HUES64 (cell line): ENCODE measurements around the gene PTPN5.

Source experiments
- H3K27ac ChIP-seq: 2 replicates; pipeline ENCODE4 v1.7.0; 2013; ENCODE audit warnings: low read depth, low read length, inconsistent platforms
- H3K27me3 ChIP-seq: 2 replicates; pipeline ENCODE4 v1.6.1; 2013; ENCODE audit warnings: mild to moderate bottlenecking, low read length; ENCODE audit not compliant: insufficient read depth
- H3K36me3 ChIP-seq: 2 replicates; pipeline ENCODE4 v1.6.1; 2013; ENCODE audit warnings: mild to moderate bottlenecking, low read length; ENCODE audit not compliant: insufficient read depth
- H3K4me1 ChIP-seq: 2 replicates; pipeline ENCODE4 v1.6.1; 2013; ENCODE audit warnings: mild to moderate bottlenecking, low read length, moderate library complexity; ENCODE audit not compliant: insufficient read depth
- H3K4me3 ChIP-seq: 2 replicates; pipeline ENCODE4 v1.5.1; 2013; ENCODE audit warnings: mild to moderate bottlenecking, low read length, moderate library complexity
- H3K9ac ChIP-seq: 2 replicates; pipeline ENCODE4 v1.6.1; 2013; ENCODE audit warnings: mild to moderate bottlenecking, low read depth, low read length
- H3K9me3 ChIP-seq: 2 replicates; pipeline ENCODE4 v1.6.1; 2013; ENCODE audit warnings: low read depth, low read length; ENCODE audit not compliant: insufficient read depth
- WGBS: fragments of 150-250, 120-280 bp; methylation state at CpG from one replicate; pipeline ENCODE4 v1.1.7; 2013; ENCODE audit warnings: missing lambda C conversion rate; 5-methylcytosine and 5-hydroxymethylcytosine counted together

PTPN5 gene

GRCh38 chr11:18790883-18791206 lies 753 bp downstream of the PTPN5 start:
- peaks cover 67% of the 10 kb centered on the region for H3K27me3 ChIP-seq
- no peaks in the 10 kb centered on the region for H3K4me1 ChIP-seq
- peak overlapping the region; percentile 51; the same call in 1 of the 2 replicates for H3K9ac ChIP-seq
- H3K27ac ChIP-seq = no peak overlapping the region
- H3K9me3 ChIP-seq = no peaks in the 10 kb centered on the region
- H3K4me3 ChIP-seq = peak overlapping the region; percentile 84
- no peaks in the 10 kb centered on the region for H3K36me3 ChIP-seq
- 5% methylated on average over 17 of the region's 17 CpGs for WGBS

GRCh38 chr11:18789942-18790341 lies 1.7 kb downstream of the PTPN5 start:
- no peak overlapping the region for H3K4me3 ChIP-seq
- 83% methylated on average over 8 of the region's 8 CpGs for WGBS
- no peaks in the 10 kb centered on the region for H3K4me1 ChIP-seq
- peaks cover 64% of the 10 kb centered on the region for H3K27me3 ChIP-seq
- no peak overlapping the region for H3K9ac ChIP-seq
- no peaks in the 10 kb centered on the region for H3K36me3 ChIP-seq
- H3K9me3 ChIP-seq = no peaks in the 10 kb centered on the region
- no peak overlapping the region for H3K27ac ChIP-seq

GRCh38 chr11:18785411-18785810 lies 6.2 kb downstream of the PTPN5 start:
- Histone ChIP-seq H3K27me3 (peaks cover 21% of the 10 kb centered on the region), H3K9me3 (no peaks in the 10 kb centered on the region), H3K4me3 (no peak overlapping the region), H3K36me3 (no peaks in the 10 kb centered on the region), H3K4me1 (no peaks in the 10 kb centered on the region), H3K9ac (no peak overlapping the region), H3K27ac (no peak overlapping the region)
- WGBS = 92% methylated on average over 3 of the region's 4 CpGs

GRCh38 chr11:18780896-18781295 lies 10.7 kb downstream of the PTPN5 start:
- H3K27ac ChIP-seq = no peak overlapping the region
- no peak overlapping the region for H3K4me3 ChIP-seq
- 86% methylated on average over 6 of the region's 6 CpGs for WGBS

GRCh38 chr11:18780329-18780728 lies 11.3 kb downstream of the PTPN5 start:
- WGBS = 59% methylated on average over 4 of the region's 4 CpGs

More at GRCh38 chr11:18780896-18781295, 10.7 kb downstream of the PTPN5 start:
- H3K4me1 ChIP-seq = 0 out of 2 replicates have a peak, but pooled peaks cover 6% of the 10 kb centered on the region
- no peaks in the 10 kb centered on the region for H3K27me3 ChIP-seq
- no peaks in the 10 kb centered on the region for H3K9me3 ChIP-seq
- H3K9ac ChIP-seq = no peak overlapping the region
- H3K36me3 ChIP-seq = no peaks in the 10 kb centered on the region

GRCh38 chr11:18778468-18778867 lies 13.1 kb downstream of the PTPN5 start:
- 91% methylated on average over 4 of the region's 4 CpGs for WGBS
- 0 out of 2 replicates have a peak, but pooled peaks cover 11% of the 10 kb centered on the region for H3K4me1 ChIP-seq
- no peak overlapping the region for H3K9ac ChIP-seq
- H3K27me3 ChIP-seq = no peaks in the 10 kb centered on the region
- H3K27ac ChIP-seq = no peak overlapping the region
- no peaks in the 10 kb centered on the region for H3K9me3 ChIP-seq
- H3K4me3 ChIP-seq = no peak overlapping the region
- H3K36me3 ChIP-seq = no peaks in the 10 kb centered on the region

More at GRCh38 chr11:18780329-18780728, 11.3 kb downstream of the PTPN5 start:
- Histone ChIP-seq H3K9ac (no peak overlapping the region), H3K9me3 (no peaks in the 10 kb centered on the region), H3K4me1 (0 out of 2 replicates have a peak, but pooled peaks cover 6% of the 10 kb centered on the region), H3K4me3 (no peak overlapping the region), H3K36me3 (no peaks in the 10 kb centered on the region), H3K27ac (no peak overlapping the region), H3K27me3 (no peaks in the 10 kb centered on the region)

- Histone ChIP-seq H3K9me3 (no peaks in the 10 kb centered on the region), H3K4me3 (no peak overlapping the region), H3K4me1 (peaks cover 20% of the 10 kb centered on the region; the same call in 1 of the 2 replicates), H3K9ac (no peak overlapping the region), H3K36me3 (no peaks in the 10 kb centered on the region), H3K27me3 (no peaks in the 10 kb centered on the region), H3K27ac (no peak overlapping the region)
- 92% methylated on average over 6 of the region's 6 CpGs for WGBS
Observed at GRCh38 chr11:18776324-18776723, 15.3 kb downstream of the PTPN5 start.

GRCh38 chr11:18775492-18776292 lies 15.9 kb downstream of the PTPN5 start:
- no peak overlapping the region for H3K9ac ChIP-seq

GRCh38 chr11:18774801-18775200 lies 16.8 kb downstream of the PTPN5 start:
- H3K27ac ChIP-seq = no peak overlapping the region
- 87% methylated on average over 7 of the region's 7 CpGs for WGBS
- no peak overlapping the region for H3K4me3 ChIP-seq

More at GRCh38 chr11:18775492-18776292, 15.9 kb downstream of the PTPN5 start:
- Histone ChIP-seq H3K4me3 (no peak overlapping the region), H3K9me3 (no peaks in the 10 kb centered on the region), H3K36me3 (no peaks in the 10 kb centered on the region), H3K4me1 (peaks cover 20% of the 10 kb centered on the region; the same call in 1 of the 2 replicates), H3K27me3 (no peaks in the 10 kb centered on the region), H3K27ac (no peak overlapping the region)
- WGBS = 58% methylated on average over 16 of the region's 16 CpGs

GRCh38 chr11:18773681-18774080 lies 17.9 kb downstream of the PTPN5 start:
- H3K27me3 ChIP-seq = no peaks in the 10 kb centered on the region
- no peak overlapping the region for H3K4me3 ChIP-seq
- H3K36me3 ChIP-seq = no peaks in the 10 kb centered on the region
- no peak overlapping the region for H3K9ac ChIP-seq
- no peak overlapping the region for H3K27ac ChIP-seq
- H3K9me3 ChIP-seq = no peaks in the 10 kb centered on the region
- H3K4me1 ChIP-seq = peaks cover 14% of the 10 kb centered on the region; the same call in 1 of the 2 replicates
- WGBS = 84% methylated on average over 3 of the region's 3 CpGs

More at GRCh38 chr11:18774801-18775200, 16.8 kb downstream of the PTPN5 start:
- Histone ChIP-seq H3K4me1 (peaks cover 15% of the 10 kb centered on the region; the same call in 1 of the 2 replicates), H3K9me3 (no peaks in the 10 kb centered on the region), H3K36me3 (no peaks in the 10 kb centered on the region), H3K9ac (no peak overlapping the region), H3K27me3 (no peaks in the 10 kb centered on the region)

- H3K27me3 ChIP-seq = no peaks in the 10 kb centered on the region
- H3K4me3 ChIP-seq = no peak overlapping the region
- peaks cover 14% of the 10 kb centered on the region; the same call in 1 of the 2 replicates for H3K4me1 ChIP-seq
- H3K36me3 ChIP-seq = no peaks in the 10 kb centered on the region
- H3K9ac ChIP-seq = no peak overlapping the region
- 49% methylated on average over 7 of the region's 8 CpGs for WGBS
- no peak overlapping the region for H3K27ac ChIP-seq
- no peaks in the 10 kb centered on the region for H3K9me3 ChIP-seq
Observed at GRCh38 chr11:18773104-18773503, 18.5 kb downstream of the PTPN5 start.
